K562 (cell line): ENCODE data around the gene YPEL3. TPM values are rescaled to one million over a fixed set of nuclear protein-coding genes. Genes with fewer than 3 reads are reported as not detected.
A peak's percentile ranks its signal among the peaks of the same experiment; 100 is the strongest.

ENCODE experiments used
- EWSR1 ChIP-seq: fragments of 450-650 bp; IDR thresholded peaks from 2 replicates; pipeline ENCODE4 v1.6.1; 2018; ENCODE audit warnings: borderline replicate concordance, mild to moderate bottlenecking, low read depth, moderate library complexity; ENCODE audit not compliant: partially characterized antibody
- HEY1 ChIP-seq: fragments of 250-450 bp; sonication (Bioruptor Pico); IDR thresholded peaks from 2 replicates; pipeline ENCODE4 v1.5.0; 2020; ENCODE audit warnings: mild to moderate bottlenecking, moderate library complexity, borderline replicate concordance
- JUND ChIP-seq, 2 experiments: IDR thresholded peaks; 2 replicates in 1 of 2; 3 replicates in 1 of 2; pipeline ENCODE4 v1.6.1; 2011; ENCODE audit warnings: borderline replicate concordance in 2 of 2, low read depth in 2 of 2, low read length in 2 of 2, improper control_type of control experiment in 1 of 2, missing biosample characterization in 1 of 2, missing genetic modification characterization in 1 of 2, missing genetic modification reagents in 1 of 2
- LCOR ChIP-seq: sonication (generic); formaldehyde crosslinking; IDR thresholded peaks from 2 replicates; pipeline ENCODE4 v1.8.0; 2022; ENCODE audit warnings: mild to moderate bottlenecking, missing genetic modification reagents
- MAFG ChIP-seq: fragments of 450-650 bp; conservative IDR thresholded peaks from 2 replicates; pipeline ENCODE4 v1.6.1; 2016; ENCODE audit warnings: missing genetic modification characterization, missing compliant biosample characterization
- MIER1 ChIP-seq: fragments of 450-650 bp; IDR thresholded peaks from 2 replicates; pipeline ENCODE4 v1.6.1; 2016; ENCODE audit warnings: antibody characterized with exemption, mild to moderate bottlenecking, low read depth
- MYBL2 ChIP-seq, 2 experiments: fragments of 450-650 bp in 1 of 2; sonication (generic) in 1 of 2; formaldehyde crosslinking in 1 of 2; IDR thresholded peaks; 2 replicates each; pipeline versions ENCODE4 v1.6.1 to v1.8.1; 2017 to 2022; ENCODE audit warnings: borderline replicate concordance in 1 of 2, inconsistent platforms in 1 of 2, low read depth in 1 of 2, mild to moderate bottlenecking in 1 of 2, missing genetic modification reagents in 1 of 2, moderate library complexity in 1 of 2
- PRMT5 ChIP-seq: sonication (generic); formaldehyde crosslinking; IDR thresholded peaks from 2 replicates; pipeline ENCODE4 v1.5.0; 2020; ENCODE audit warnings: missing genetic modification reagents
- PURB ChIP-seq: sonication (generic); formaldehyde crosslinking; IDR thresholded peaks from 2 replicates; pipeline ENCODE4 v1.9.0; 2021; ENCODE audit warnings: low read depth, mild to moderate bottlenecking, missing genetic modification reagents
- TAL1 ChIP-seq: fragments of 450-650 bp; IDR thresholded peaks from 2 replicates; pipeline ENCODE4 v1.6.1; 2016; ENCODE audit warnings: mild to moderate bottlenecking
- TGIF2 ChIP-seq: sonication (generic); formaldehyde crosslinking; IDR thresholded peaks from 2 replicates; pipeline ENCODE4 v1.8.1; 2022; ENCODE audit warnings: mild to moderate bottlenecking, missing genetic modification reagents, moderate library complexity
- ZNF143 ChIP-seq: sonication (generic); formaldehyde crosslinking; IDR thresholded peaks from 2 replicates; pipeline ENCODE4 v1.9.0; 2022; ENCODE audit warnings: mild to moderate bottlenecking, missing genetic modification reagents
- ZNF830 ChIP-seq: fragments of 250-450 bp; sonication (Bioruptor Pico); IDR thresholded peaks from 2 replicates; pipeline ENCODE4 v1.5.0; 2021; ENCODE audit warnings: mild to moderate bottlenecking
- polyA plus RNA-seq, 8 experiments: library from polyadenylated mRNA; depleted of rRNA in 4 of 8; stranded (reverse) in 5 of 8; unstranded in 3 of 8; fragments of >200 nt; fragmentation: Nextera tagmentation in 2 of 8; fragmentation: Illumina TruSeq in 1 of 8; extraction: Ambion mirVana in 2 of 8; extraction: Trizol in 1 of 8; gene quantifications; 2 replicates each; pipeline versions ENCODE4 v1.2.1 to v1.2.3, GENCODE V29; 2011 to 2014; ENCODE audit warnings: inconsistent platforms in 1 of 8, missing spikeins in 1 of 8
- total RNA-seq, 7 experiments: library from RNA; depleted of rRNA in 6 of 7; stranded (reverse); fragments of >200 nt in 6 of 7; fragmentation: Illumina TruSeq in 2 of 7; extraction: Trizol in 2 of 7; gene quantifications; 2 replicates each; pipeline versions ENCODE4 v1.2.1 to v1.2.3, GENCODE V29; 2011 to 2021; ENCODE audit warnings: low replicate concordance in 1 of 7
- TF ChIP-seq, protein P1 (sequence below): fragments of 450-650 bp; IDR thresholded peaks from 2 replicates; pipeline ENCODE4 v1.6.1; 2017; ENCODE audit warnings: antibody characterized with exemption, mild to moderate bottlenecking
- TF ChIP-seq, protein P2 (sequence below): fragments of 450-650 bp; IDR thresholded peaks from 2 replicates; pipeline ENCODE4 v1.6.1; 2017; ENCODE audit warnings: mild to moderate bottlenecking, moderate library complexity
- TF ChIP-seq, protein P3 (sequence below): sonication (generic); formaldehyde crosslinking; IDR thresholded peaks from 2 replicates; pipeline ENCODE4 v1.9.0; 2022; ENCODE audit warnings: mild to moderate bottlenecking, missing genetic modification reagents
- TF ChIP-seq, protein P4 (sequence below): fragments of 450-650 bp; formaldehyde crosslinking; IDR thresholded peaks from 2 replicates; pipeline ENCODE4 v1.4.0; 2022; ENCODE audit warnings: missing genetic modification characterization

Gene YPEL3
- total and polyA plus RNA-seq, 9 of the 15 experiments (the other 6 are each of a cell fraction or from before 2014, with no cell fraction given): 0.41 to 15.0 (median 2.9) TPM

DNA sequence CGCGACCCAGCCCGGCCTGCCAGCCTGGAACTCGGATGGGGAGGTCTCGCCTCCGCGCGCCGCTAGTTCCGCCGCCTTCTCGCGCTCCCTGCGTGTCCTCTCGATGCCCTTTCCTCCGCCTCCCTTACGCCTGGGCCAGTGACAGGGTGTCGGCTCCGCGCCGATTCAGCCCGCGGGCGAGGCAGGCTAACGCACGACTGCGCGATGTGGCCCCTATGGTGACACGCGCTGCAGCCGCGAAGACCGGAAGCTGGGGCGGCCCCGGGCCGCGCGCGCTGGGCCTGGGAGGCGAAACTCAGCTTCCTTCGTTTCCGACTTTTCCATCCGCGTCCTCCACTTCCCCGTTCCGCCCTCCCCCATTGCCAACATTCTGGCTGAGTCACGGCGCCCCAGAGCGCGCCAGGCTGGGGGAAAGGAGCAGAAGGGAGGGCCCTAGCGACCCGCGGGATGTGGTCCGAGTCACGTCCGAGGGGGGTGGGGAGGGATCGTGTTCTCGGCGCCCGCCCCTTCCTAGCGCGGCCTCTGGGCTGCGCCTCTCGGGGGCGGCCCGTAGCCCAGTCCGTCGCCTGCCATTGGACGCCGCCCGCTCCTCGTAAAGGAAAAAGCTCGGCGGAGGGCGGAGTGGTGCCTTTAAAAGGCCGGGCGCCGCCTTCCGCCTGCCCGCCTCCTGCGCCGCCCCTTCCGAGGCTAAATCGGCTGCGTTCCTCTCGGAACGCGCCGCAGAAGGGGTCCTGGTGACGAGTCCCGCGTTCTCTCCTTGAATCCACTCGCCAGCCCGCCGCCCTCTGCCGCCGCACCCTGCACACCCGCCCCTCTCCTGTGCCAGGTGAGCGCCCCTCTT lies 30.7 kb downstream of the YPEL3 start, which contains the start of gene ALDOA (continued):
- TF ChIP-seq, protein P1, sequence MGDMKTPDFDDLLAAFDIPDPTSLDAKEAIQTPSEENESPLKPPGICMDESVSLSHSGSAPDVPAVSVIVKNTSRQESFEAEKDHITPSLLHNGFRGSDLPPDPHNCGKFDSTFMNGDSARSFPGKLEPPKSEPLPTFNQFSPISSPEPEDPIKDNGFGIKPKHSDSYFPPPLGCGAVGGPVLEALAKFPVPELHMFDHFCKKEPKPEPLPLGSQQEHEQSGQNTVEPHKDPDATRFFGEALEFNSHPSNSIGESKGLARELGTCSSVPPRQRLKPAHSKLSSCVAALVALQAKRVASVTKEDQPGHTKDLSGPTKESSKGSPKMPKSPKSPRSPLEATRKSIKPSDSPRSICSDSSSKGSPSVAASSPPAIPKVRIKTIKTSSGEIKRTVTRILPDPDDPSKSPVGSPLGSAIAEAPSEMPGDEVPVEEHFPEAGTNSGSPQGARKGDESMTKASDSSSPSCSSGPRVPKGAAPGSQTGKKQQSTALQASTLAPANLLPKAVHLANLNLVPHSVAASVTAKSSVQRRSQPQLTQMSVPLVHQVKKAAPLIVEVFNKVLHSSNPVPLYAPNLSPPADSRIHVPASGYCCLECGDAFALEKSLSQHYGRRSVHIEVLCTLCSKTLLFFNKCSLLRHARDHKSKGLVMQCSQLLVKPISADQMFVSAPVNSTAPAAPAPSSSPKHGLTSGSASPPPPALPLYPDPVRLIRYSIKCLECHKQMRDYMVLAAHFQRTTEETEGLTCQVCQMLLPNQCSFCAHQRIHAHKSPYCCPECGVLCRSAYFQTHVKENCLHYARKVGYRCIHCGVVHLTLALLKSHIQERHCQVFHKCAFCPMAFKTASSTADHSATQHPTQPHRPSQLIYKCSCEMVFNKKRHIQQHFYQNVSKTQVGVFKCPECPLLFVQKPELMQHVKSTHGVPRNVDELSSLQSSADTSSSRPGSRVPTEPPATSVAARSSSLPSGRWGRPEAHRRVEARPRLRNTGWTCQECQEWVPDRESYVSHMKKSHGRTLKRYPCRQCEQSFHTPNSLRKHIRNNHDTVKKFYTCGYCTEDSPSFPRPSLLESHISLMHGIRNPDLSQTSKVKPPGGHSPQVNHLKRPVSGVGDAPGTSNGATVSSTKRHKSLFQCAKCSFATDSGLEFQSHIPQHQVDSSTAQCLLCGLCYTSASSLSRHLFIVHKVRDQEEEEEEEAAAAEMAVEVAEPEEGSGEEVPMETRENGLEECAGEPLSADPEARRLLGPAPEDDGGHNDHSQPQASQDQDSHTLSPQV: peak; percentile 93
- TF ChIP-seq ZNF830 (CRISPR knock-in tag): peak; percentile 65; the same call in 1 of the 2 replicates
- TF ChIP-seq TAL1: no peak
- TF ChIP-seq, protein P2, sequence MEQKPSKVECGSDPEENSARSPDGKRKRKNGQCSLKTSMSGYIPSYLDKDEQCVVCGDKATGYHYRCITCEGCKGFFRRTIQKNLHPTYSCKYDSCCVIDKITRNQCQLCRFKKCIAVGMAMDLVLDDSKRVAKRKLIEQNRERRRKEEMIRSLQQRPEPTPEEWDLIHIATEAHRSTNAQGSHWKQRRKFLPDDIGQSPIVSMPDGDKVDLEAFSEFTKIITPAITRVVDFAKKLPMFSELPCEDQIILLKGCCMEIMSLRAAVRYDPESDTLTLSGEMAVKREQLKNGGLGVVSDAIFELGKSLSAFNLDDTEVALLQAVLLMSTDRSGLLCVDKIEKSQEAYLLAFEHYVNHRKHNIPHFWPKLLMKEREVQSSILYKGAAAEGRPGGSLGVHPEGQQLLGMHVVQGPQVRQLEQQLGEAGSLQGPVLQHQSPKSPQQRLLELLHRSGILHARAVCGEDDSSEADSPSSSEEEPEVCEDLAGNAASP: no peak
- TF ChIP-seq ZNF143 (CRISPR knock-in tag): peak; percentile 61
- TF ChIP-seq HEY1 (CRISPR knock-in tag): no peak
- peak; percentile 89 for TF ChIP-seq MAFG (tag)
- no peak for TF ChIP-seq PRMT5 (CRISPR knock-in tag)
- TF ChIP-seq TGIF2 (CRISPR knock-in tag): no peak
- TF ChIP-seq, protein P3, sequence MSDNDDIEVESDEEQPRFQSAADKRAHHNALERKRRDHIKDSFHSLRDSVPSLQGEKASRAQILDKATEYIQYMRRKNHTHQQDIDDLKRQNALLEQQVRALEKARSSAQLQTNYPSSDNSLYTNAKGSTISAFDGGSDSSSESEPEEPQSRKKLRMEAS (CRISPR knock-in tag): peak; percentile 89
- peak; percentile 86 for TF ChIP-seq JUND (IDR thresholded peaks at IDR 0.05; ENCODE audit: borderline replicate concordance, low read depth, low read length)
- peak; percentile 77; the same call in 1 of the 3 replicates for TF ChIP-seq JUND (tag; IDR thresholded peaks at IDR 0.05; ENCODE audit: borderline replicate concordance, low read depth, low read length)
- TF ChIP-seq, protein P4, sequence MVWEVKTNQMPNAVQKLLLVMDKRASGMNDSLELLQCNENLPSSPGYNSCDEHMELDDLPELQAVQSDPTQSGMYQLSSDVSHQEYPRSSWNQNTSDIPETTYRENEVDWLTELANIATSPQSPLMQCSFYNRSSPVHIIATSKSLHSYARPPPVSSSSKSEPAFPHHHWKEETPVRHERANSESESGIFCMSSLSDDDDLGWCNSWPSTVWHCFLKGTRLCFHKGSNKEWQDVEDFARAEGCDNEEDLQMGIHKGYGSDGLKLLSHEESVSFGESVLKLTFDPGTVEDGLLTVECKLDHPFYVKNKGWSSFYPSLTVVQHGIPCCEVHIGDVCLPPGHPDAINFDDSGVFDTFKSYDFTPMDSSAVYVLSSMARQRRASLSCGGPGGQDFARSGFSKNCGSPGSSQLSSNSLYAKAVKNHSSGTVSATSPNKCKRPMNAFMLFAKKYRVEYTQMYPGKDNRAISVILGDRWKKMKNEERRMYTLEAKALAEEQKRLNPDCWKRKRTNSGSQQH (CRISPR knock-in tag): peak; percentile 34; the same call in 1 of the 2 replicates
- TF ChIP-seq MIER1: no peak
- TF ChIP-seq PURB (CRISPR knock-in tag): no peak
- no peak for TF ChIP-seq MYBL2 (IDR thresholded peaks at IDR 0.05; ENCODE audit: low read depth)
- no peak for TF ChIP-seq MYBL2 (CRISPR knock-in tag; IDR thresholded peaks at IDR 0.05; ENCODE audit: borderline replicate concordance)
- TF ChIP-seq LCOR (CRISPR knock-in tag): no peak
- TF ChIP-seq EWSR1: no peak
